H9 (cell line): ENCODE measurements around the gene GAREM1. TPM values are rescaled to one million over a fixed set of nuclear protein-coding genes. Genes with fewer than 3 reads are reported as not detected.

Source experiments
- DNase-seq: peaks from one replicate; pipeline ENCODE4 v3.0.0-alpha.2; 2017
- H2AFZ ChIP-seq: one replicate; pipeline ENCODE4 v1.6.1; 2013; ENCODE audit warnings: mild to moderate bottlenecking, low read length, control low read depth, moderate library complexity
- H2AK5ac ChIP-seq: 2 replicates; pipeline ENCODE4 v1.6.1; 2013; ENCODE audit warnings: low read length, control low read depth, mixed read lengths; ENCODE audit not compliant: insufficient read length
- H2BK120ac ChIP-seq: one replicate; pipeline ENCODE4 v1.6.1; 2013; ENCODE audit warnings: low read depth, mild to moderate bottlenecking, low read length, control low read depth, inconsistent platforms; ENCODE audit not compliant: poor library complexity, severe bottlenecking
- H2BK12ac ChIP-seq: 2 replicates; pipeline ENCODE4 v1.6.1; 2013; ENCODE audit warnings: low read length, control low read depth, mixed read lengths, low read depth; ENCODE audit not compliant: insufficient read length
- H2BK15ac ChIP-seq: 2 replicates; pipeline ENCODE4 v1.6.1; 2013; ENCODE audit warnings: low read depth, low read length, control low read depth
- H2BK20ac ChIP-seq: one replicate; pipeline ENCODE4 v1.6.1; 2013; ENCODE audit warnings: low read depth, mild to moderate bottlenecking, low read length, control low read depth, inconsistent platforms; ENCODE audit not compliant: poor library complexity, severe bottlenecking
- H2BK5ac ChIP-seq: 2 replicates; pipeline ENCODE4 v1.6.1; 2013; ENCODE audit warnings: low read length, control low read depth, mixed read lengths; ENCODE audit not compliant: insufficient read length
- H3K14ac ChIP-seq: 2 replicates; pipeline ENCODE4 v1.6.1; 2013; ENCODE audit warnings: low read length, control low read depth; ENCODE audit not compliant: insufficient read depth
- H3K18ac ChIP-seq: 2 replicates; pipeline ENCODE4 v1.6.1; 2013; ENCODE audit warnings: low read depth, mild to moderate bottlenecking, mixed read lengths, low read length, control low read depth; ENCODE audit not compliant: insufficient read length
- H3K23ac ChIP-seq: 2 replicates; pipeline ENCODE4 v1.6.1; 2013; ENCODE audit warnings: low read length, control low read depth, mixed read lengths, low read depth; ENCODE audit not compliant: insufficient read length
- H3K23me2 ChIP-seq: 2 replicates; pipeline ENCODE4 v1.6.1; 2013; ENCODE audit warnings: low read depth, mild to moderate bottlenecking, mixed read lengths, low read length, control low read depth; ENCODE audit not compliant: insufficient read length, poor library complexity, severe bottlenecking
- H3K27ac ChIP-seq: 2 replicates; pipeline ENCODE4 v1.5.1; 2013; ENCODE audit warnings: low read length, control low read depth, mixed read lengths, low read depth; ENCODE audit not compliant: insufficient read length
- H3K27me3 ChIP-seq: 2 replicates; pipeline ENCODE4 v1.6.1; 2013; ENCODE audit warnings: low read length, control low read depth, inconsistent platforms; ENCODE audit not compliant: insufficient read depth
- H3K4ac ChIP-seq: 2 replicates; pipeline ENCODE4 v1.6.1; 2013; ENCODE audit warnings: low read depth, mild to moderate bottlenecking, control low read depth, inconsistent platforms, low read length, moderate library complexity
- H3K4me1 ChIP-seq: 2 replicates; pipeline ENCODE4 v1.6.1; 2013; ENCODE audit warnings: low read length, control low read depth, inconsistent platforms; ENCODE audit not compliant: insufficient read depth
- H3K4me2 ChIP-seq: 2 replicates; pipeline ENCODE4 v1.6.1; 2013; ENCODE audit warnings: low read length, control low read depth, mixed read lengths; ENCODE audit not compliant: insufficient read length, insufficient read depth
- H3K56ac ChIP-seq: 2 replicates; pipeline ENCODE4 v1.6.1; 2013; ENCODE audit warnings: low read depth, mild to moderate bottlenecking, mixed read lengths, low read length, control low read depth; ENCODE audit not compliant: insufficient read length
- H3K79me1 ChIP-seq: 2 replicates; pipeline ENCODE4 v1.6.1; 2013; ENCODE audit warnings: low read depth, mild to moderate bottlenecking, moderate library complexity, low read length, control low read depth, inconsistent platforms; ENCODE audit not compliant: insufficient read depth, poor library complexity, severe bottlenecking
- H3K79me2 ChIP-seq: 2 replicates; pipeline ENCODE4 v1.6.1; 2013; ENCODE audit warnings: low read length, control low read depth, inconsistent platforms; ENCODE audit not compliant: insufficient read depth
- H3K9ac ChIP-seq: 2 replicates; pipeline ENCODE4 v1.6.1; 2013; ENCODE audit warnings: low read length, control low read depth, mixed read lengths; ENCODE audit not compliant: insufficient read length; ENCODE audit errors: extremely low read depth
- H3K9me3 ChIP-seq: one replicate; pipeline ENCODE4 v1.6.1; 2013; ENCODE audit warnings: low read depth, low read length, inconsistent platforms; ENCODE audit not compliant: control insufficient read depth
- H3T11ph ChIP-seq: one replicate; pipeline ENCODE4 v1.6.1; 2013; ENCODE audit warnings: mild to moderate bottlenecking, low read length, control low read depth, inconsistent platforms
- H4K20me1 ChIP-seq: one replicate; pipeline ENCODE4 v1.6.1; 2013; ENCODE audit not compliant: control insufficient read depth, insufficient read length, insufficient read depth
- H4K5ac ChIP-seq: 2 replicates; pipeline ENCODE4 v1.6.1; 2013; ENCODE audit warnings: low read depth, mild to moderate bottlenecking, mixed read lengths, low read length, control low read depth; ENCODE audit not compliant: insufficient read length
- H4K8ac ChIP-seq: replicated peaks from 2 replicates; pipeline ENCODE4 v1.6.1; 2013; ENCODE audit warnings: low read length, control low read depth, mixed read lengths, low read depth; ENCODE audit not compliant: insufficient read length
- H4K91ac ChIP-seq: 2 replicates; pipeline ENCODE4 v1.6.1; 2013; ENCODE audit warnings: low read depth, mild to moderate bottlenecking, moderate library complexity, mixed read lengths, low read length, control low read depth; ENCODE audit not compliant: insufficient read length
- H3K27ac Mint-ChIP-seq, 3 experiments: 2 replicates in 2 of 3; 3 replicates in 1 of 3; pipeline ENCODE4 v1.8.0; 2020 to 2021; ENCODE audit warnings: mixed read lengths in 3 of 3, mild to moderate bottlenecking in 1 of 3, moderate library complexity in 1 of 3
- H3K27me3 Mint-ChIP-seq: 2 replicates; pipeline ENCODE4 v1.8.0; 2021; ENCODE audit warnings: low read depth, mild to moderate bottlenecking, moderate library complexity, mixed read lengths
- H3K36me3 Mint-ChIP-seq, 3 experiments: 2 replicates in 2 of 3; 3 replicates in 1 of 3; pipeline ENCODE4 v1.8.0; 2020 to 2021; ENCODE audit warnings: low read depth in 3 of 3, mixed read lengths in 3 of 3; ENCODE audit not compliant: insufficient read depth in 1 of 3
- H3K4me1 Mint-ChIP-seq, 2 experiments: 2 replicates each; pipeline ENCODE4 v1.8.0; 2020; ENCODE audit warnings: mixed read lengths in 2 of 2
- H3K4me3 Mint-ChIP-seq, 2 experiments: 2 replicates in 1 of 2; 3 replicates in 1 of 2; pipeline ENCODE4 v1.8.0; 2020 to 2021; ENCODE audit warnings: mild to moderate bottlenecking in 2 of 2, mixed read lengths in 2 of 2, moderate library complexity in 1 of 2
- H3K9me3 Mint-ChIP-seq, 2 experiments: 2 replicates in 1 of 2; 3 replicates in 1 of 2; pipeline ENCODE4 v1.8.0; 2020; ENCODE audit warnings: mild to moderate bottlenecking in 2 of 2, mixed read lengths in 2 of 2, moderate library complexity in 1 of 2
- CTCF ChIP-seq: fragments of 200-600 bp; sonication (generic); conservative IDR thresholded peaks from 3 replicates; pipeline ENCODE4 v1.8.0; 2021; ENCODE audit warnings: antibody characterized with exemption, mild to moderate bottlenecking
- WGBS: extraction: QIAGEN DNeasy Blood & Tissue Kit; methylation state at CpG from one replicate; pipeline ENCODE4 v1.1.7; 2013; ENCODE audit warnings: missing lambda C conversion rate, low lambda C conversion rate, mixed read lengths; ENCODE audit not compliant: insufficient read length; ENCODE audit errors: extremely low coverage; 5-methylcytosine and 5-hydroxymethylcytosine counted together
- total RNA-seq: library from RNA; stranded (reverse); gene quantifications from 2 replicates; pipeline ENCODE4 v1.2.1, GENCODE V29; 2021

GAREM1 gene
- total RNA-seq, 1 experiment from 2014 or later: 4.4 TPM

GRCh38 chr18:32389858-32390257 is 80.8 kb downstream of the GAREM1 start:
- Histone ChIP-seq H2AFZ (no peak overlapping the region), H3K9ac (no peak overlapping the region), H3K56ac (no peak overlapping the region), H4K91ac (no peak overlapping the region), H3T11ph (no peak overlapping the region), H3K23ac (no peak overlapping the region), H3K14ac (no peak overlapping the region), H3K9me3 (no peaks in the 10 kb centered on the region), H3K4me1 (no peaks in the 10 kb centered on the region), H4K20me1 (no peaks in the 10 kb centered on the region), H3K27ac (no peak overlapping the region), H3K23me2 (no peaks in the 10 kb centered on the region), H2AK5ac (no peak overlapping the region), H3K79me1 (no peaks in the 10 kb centered on the region), H2BK15ac (no peak overlapping the region), H2BK20ac (no peak overlapping the region), H3K4ac (no peak overlapping the region), H2BK12ac (no peak overlapping the region), H3K18ac (no peak overlapping the region), H4K5ac (no peak overlapping the region), H2BK5ac (no peak overlapping the region), H2BK120ac (no peak overlapping the region), H3K4me2 (no peak overlapping the region), H4K8ac (no peak overlapping the region), H3K27me3 (no peaks in the 10 kb centered on the region), H3K79me2 (no peaks in the 10 kb centered on the region)
- Mint-ChIP-seq H3K27me3 (no peaks in the 10 kb centered on the region), H3K4me3 (no peak overlapping the region), H3K4me1 (peaks cover 0 to 11% of the 10 kb centered on the region in 2 experiments; a peak in 3 of 4 replicates), H3K27ac (no peak overlapping the region), H3K9me3 (no peaks in the 10 kb centered on the region), H3K36me3 (no peaks in the 10 kb centered on the region; a peak in 1 of 7 replicates)
- WGBS: no CpG with 5 or more reads among the region's 4 CpGs
- DNase-seq: no peak
- no peak for TF ChIP-seq CTCF
